HepG2 (cell line): ENCODE data around the gene DLST. TPM values are rescaled to one million over a fixed set of nuclear protein-coding genes. Genes with fewer than 3 reads are reported as not detected.

ENCODE experiments used
- ATF2 ChIP-seq: sonication (generic); formaldehyde crosslinking; IDR thresholded peaks from 2 replicates; pipeline ENCODE4 v1.4.0; 2020; ENCODE audit warnings: missing genetic modification reagents
- CC2D1A ChIP-seq: sonication (generic); formaldehyde crosslinking; IDR thresholded peaks from 2 replicates; pipeline ENCODE4 v1.8.1; 2023; ENCODE audit warnings: mild to moderate bottlenecking, missing genetic modification reagents
- EEA1 ChIP-seq: sonication (generic); formaldehyde crosslinking; IDR thresholded peaks from 2 replicates; pipeline ENCODE4 v1.5.1; 2020; ENCODE audit warnings: mild to moderate bottlenecking, missing genetic modification reagents, borderline replicate concordance
- FOXP1 ChIP-seq, 2 experiments: fragments of 450-650 bp in 1 of 2; IDR thresholded peaks; 2 replicates each; pipeline ENCODE4 v1.6.1; 2017 to 2018; ENCODE audit warnings: antibody characterized with exemption in 1 of 2
- GMEB2 ChIP-seq: IDR thresholded peaks from 2 replicates; pipeline ENCODE4 v1.6.1; 2016; ENCODE audit warnings: missing biosample characterization, missing genetic modification reagents, low read depth
- HOXA5 ChIP-seq: sonication (generic); formaldehyde crosslinking; IDR thresholded peaks from 2 replicates; pipeline ENCODE4 v1.4.0; 2020; ENCODE audit warnings: missing genetic modification reagents
- KDM5A ChIP-seq: fragments of 200-600 bp; sonication (generic); IDR thresholded peaks from 2 replicates; pipeline ENCODE4 v1.7.0; 2018; ENCODE audit warnings: antibody characterized with exemption, mild to moderate bottlenecking, low read length, borderline replicate concordance
- KLF12 ChIP-seq: sonication (generic); formaldehyde crosslinking; IDR thresholded peaks from 2 replicates; pipeline ENCODE4 v1.4.0; 2020; ENCODE audit warnings: missing genetic modification reagents, borderline replicate concordance
- MAFF ChIP-seq: IDR thresholded peaks from 2 replicates; pipeline ENCODE4 v1.6.1; 2011; ENCODE audit warnings: low read depth, low read length, improper control_type of control experiment
- MAFK ChIP-seq, 2 experiments: IDR thresholded peaks in 1 of 2; conservative IDR thresholded peaks in 1 of 2; 2 replicates each; pipeline ENCODE4 v1.6.1; 2011; ENCODE audit warnings: improper control_type of control experiment in 2 of 2, low read length in 2 of 2
- RXRA ChIP-seq: sonication (generic); formaldehyde crosslinking; IDR thresholded peaks from 2 replicates; pipeline ENCODE4 v1.5.1; 2020; ENCODE audit warnings: missing genetic modification reagents
- SKIL ChIP-seq: sonication (generic); formaldehyde crosslinking; IDR thresholded peaks from 2 replicates; pipeline ENCODE4 v1.8.0; 2022; ENCODE audit warnings: missing genetic modification reagents, mild to moderate bottlenecking, moderate library complexity, borderline replicate concordance
- TARDBP ChIP-seq: sonication (generic); formaldehyde crosslinking; IDR thresholded peaks from 2 replicates; pipeline ENCODE4 v1.8.0; 2022; ENCODE audit warnings: mild to moderate bottlenecking, missing genetic modification reagents
- TOPORS ChIP-seq: sonication (generic); formaldehyde crosslinking; IDR thresholded peaks from 2 replicates; pipeline ENCODE4 v1.8.0; 2023; ENCODE audit warnings: mild to moderate bottlenecking, missing genetic modification reagents
- TRIM24 ChIP-seq: sonication (generic); formaldehyde crosslinking; IDR thresholded peaks from 2 replicates; pipeline ENCODE4 v1.8.0; 2022; ENCODE audit warnings: mild to moderate bottlenecking, missing genetic modification reagents
- ZBTB25 ChIP-seq: IDR thresholded peaks from 2 replicates; pipeline ENCODE4 v1.6.1; 2018; ENCODE audit warnings: missing genetic modification reagents
- ZBTB3 ChIP-seq: sonication (generic); formaldehyde crosslinking; IDR thresholded peaks from 2 replicates; pipeline ENCODE4 v1.4.0; 2020; ENCODE audit warnings: low read depth, mild to moderate bottlenecking, moderate library complexity, missing genetic modification reagents, borderline replicate concordance
- ZFP91 ChIP-seq: sonication (generic); formaldehyde crosslinking; IDR thresholded peaks from 2 replicates; pipeline ENCODE4 v1.9.0; 2022; ENCODE audit warnings: missing genetic modification reagents, mild to moderate bottlenecking, borderline replicate concordance
- ZNF503 ChIP-seq: sonication (generic); formaldehyde crosslinking; IDR thresholded peaks from 2 replicates; pipeline ENCODE4 v1.4.0; 2020; ENCODE audit warnings: missing genetic modification reagents
- ZNF7 ChIP-seq: IDR thresholded peaks from 2 replicates; pipeline ENCODE4 v1.6.1; 2016; ENCODE audit warnings: missing biosample characterization, missing genetic modification reagents
- polyA plus RNA-seq, 8 experiments: library from polyadenylated mRNA; depleted of rRNA in 3 of 8; stranded (reverse) in 7 of 8; unstranded in 1 of 8; fragments of >200 nt; fragmentation: Illumina TruSeq in 4 of 8; extraction: Trizol in 4 of 8; gene quantifications; 2 replicates each; pipeline versions ENCODE4 v1.2.1 to v1.2.3, GENCODE V29; 2011 to 2016; ENCODE audit warnings: low read depth in 4 of 8, missing spikeins in 1 of 8, mixed read lengths in 1 of 8; ENCODE audit not compliant: insufficient read depth in 1 of 8
- total RNA-seq, 5 experiments: library from RNA; depleted of rRNA; stranded (reverse); fragments of >200 nt; fragmentation: Illumina TruSeq; extraction: Trizol; gene quantifications; 2 replicates each; pipeline ENCODE4 v1.2.3, GENCODE V29; 2016; ENCODE audit warnings: low read depth in 1 of 5

The DLST gene
- total and polyA plus RNA-seq, 2 of the 13 experiments (the other 11 are each of a cell fraction or from before 2014, with no cell fraction given), result 56.5 to 94.3 TPM

- TF ChIP-seq ATF2 (CRISPR knock-in tag) (no peak), ZNF503 (CRISPR knock-in tag) (0 out of 2 replicates have a peak, but pooled peaks have one; percentile 31), ZBTB25 (CRISPR knock-in tag) (no peak), FOXP1 (IDR thresholded peaks at IDR 0.05) (no peak), FOXP1 (CRISPR knock-in tag; IDR thresholded peaks at IDR 0.05) (peak; percentile 40; the same call in 1 of the 2 replicates), MAFK (conservative IDR thresholded peaks at IDR 0.05 in 1 of 2, IDR thresholded peaks at IDR 0.05 in 1 of 2; ENCODE audit: low read length in 2 of 2) (0 out of 4 replicates have a peak, but pooled peaks of 1 of the 2 experiments have one; percentile 8), TRIM24 (CRISPR knock-in tag) (no peak), TOPORS (CRISPR knock-in tag) (no peak), KDM5A (no peak), SKIL (CRISPR knock-in tag) (no peak), KLF12 (no peak), RXRA (no peak), ZFP91 (CRISPR knock-in tag) (no peak), MAFF (peak; percentile 43), ZNF7 (CRISPR knock-in tag) (no peak), HOXA5 (CRISPR knock-in tag) (no peak), GMEB2 (CRISPR knock-in tag) (no peak), ZBTB3 (CRISPR knock-in tag) (no peak), TARDBP (0 out of 2 replicates have a peak, but pooled peaks have one; percentile 47), EEA1 (CRISPR knock-in tag) (no peak), CC2D1A (CRISPR knock-in tag) (no peak)
Observed at GRCh38 chr14:74932401-74932901, 50.7 kb downstream of the DLST start (continued).
